Right lobe of liver (tissue), 6 donors: ENCODE data around the gene ZBTB42. TPM values are rescaled to one million over a fixed set of nuclear protein-coding genes. Genes with fewer than 3 reads are reported as not detected.

Experiments used
- ATAC-seq, 4 donors: fragments of 200-7000 bp; cut with Tn5 transposase; one replicate each; pipeline ENCODE4 v1.9.1; 2020; ENCODE audit warnings: mild to moderate bottlenecking in 4 of 4, moderate library complexity in 4 of 4
- DNase-seq, 3 donors: peaks; one replicate each; pipeline ENCODE4 v3.0.0-alpha.2; 2020
- H3K27ac ChIP-seq, 3 donors: fragments of 200-600 bp; one replicate each; pipeline ENCODE4 v1.8.0; 2022
- H3K27me3 ChIP-seq, 2 donors: fragments of 200-600 bp; one replicate each; pipeline ENCODE4 v1.8.0; 2022
- H3K36me3 ChIP-seq, 4 donors: fragments of 200-600 bp; sonication (generic) in 1 of 4; one replicate each; pipeline versions ENCODE4 v1.5.1 to v1.8.0; 2017 to 2022; ENCODE audit warnings: control low read depth in 1 of 4
- H3K4me1 ChIP-seq, 4 donors: fragments of 200-600 bp; sonication (generic) in 1 of 4; one replicate each; pipeline versions ENCODE4 v1.5.1 to v1.8.0; 2017 to 2022; ENCODE audit warnings: control low read depth in 1 of 4
- H3K4me3 ChIP-seq, 3 donors: fragments of 200-600 bp; one replicate each; pipeline ENCODE4 v1.8.0; 2022
- H3K9me3 ChIP-seq, 4 donors: fragments of 200-600 bp; sonication (generic) in 1 of 4; one replicate each; pipeline versions ENCODE4 v1.5.1 to v1.8.0; 2017 to 2022; ENCODE audit warnings: control low read depth in 1 of 4
- POLR2A ChIP-seq: fragments of 450-650 bp; IDR thresholded peaks from one replicate; pipeline ENCODE4 v1.6.1; 2017; ENCODE audit warnings: antibody characterized with exemption, mild to moderate bottlenecking
- WGBS: methylation state at CpG from one replicate; pipeline ENCODE4 v1.1.6; 2018; ENCODE audit warnings: low coverage, low lambda C conversion rate; ENCODE audit not compliant: insufficient coverage; ENCODE audit errors: missing lambda C conversion rate; 5-methylcytosine and 5-hydroxymethylcytosine counted together
- intact Hi-C, 2 donors: fragments of 100-400 bp; cut with DNase I; formaldehyde crosslinking; loops; one replicate each; pipeline versions ENCODE4 v1.11.2 to v1.14.1; 2022
- total RNA-seq, 6 experiments: library from RNA; depleted of rRNA in 2 of 6; stranded (reverse); fragments of >200 nt in 2 of 6; fragmentation: NEBNext Ultra II Directional in 3 of 6; extraction: Animal tissue kit (Norgen Biotek cat#: 25700) in 3 of 6; gene quantifications; one replicate each; pipeline versions ENCODE4 v1.1.0 to v1.2.4, GENCODE V29; 2016 to 2023
- TF ChIP-seq, protein P1 (sequence below), 4 donors: fragments of 200-600 bp in 3 of 4; fragments of 450-650 bp in 1 of 4; IDR thresholded peaks; one replicate each; pipeline versions ENCODE4 v1.5.1 to v1.8.0; 2016 to 2022; ENCODE audit warnings: antibody characterized with exemption in 4 of 4, mild to moderate bottlenecking in 2 of 4
- donor health status: DM: no; HTN: yes; CAD: no.
- donor health status: DM: no; HTN: no; CAD: no.
- donor health status: DM: no; HTN: no; CAD: no.
- donor health status: DM: no; HTN: yes; CAD: no.
- donor health status: DM: no; HTN: yes; CAD: no.

Gene ZBTB42
- total RNA-seq, 6 experiments from 2014 or later = 2.2 to 13.7 (median 3.6) TPM

DNA sequence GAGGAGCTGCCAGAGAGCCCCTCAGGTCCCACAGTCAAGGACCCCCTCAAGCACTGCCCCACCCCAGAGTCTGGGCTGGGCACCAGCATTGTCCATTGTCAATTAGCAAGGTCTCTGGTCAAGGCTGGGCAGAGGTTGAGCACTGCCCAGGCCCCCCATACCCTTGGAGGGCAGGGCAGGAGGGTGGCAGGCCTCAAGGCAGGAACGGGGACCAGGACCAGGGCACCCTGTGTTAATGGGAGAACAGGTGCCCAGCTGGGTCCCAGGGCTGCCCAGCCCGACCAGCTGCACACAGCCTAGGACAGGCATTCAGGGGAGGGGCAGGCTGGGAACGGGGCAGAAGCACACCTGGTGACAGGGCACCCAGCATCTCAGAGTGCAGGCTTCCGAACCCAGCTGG is 29.5 kb upstream of the ZBTB42 start:
- H3K36me3 ChIP-seq = peaks cover 0 to 25% (median 11%) of the 10 kb centered on the region in 4 donors
- DNase-seq = no peak

GRCh38 chr14:104771918-104772706 is 28.8 kb upstream of the ZBTB42 start:
- Histone ChIP-seq H3K27ac (no peak overlapping the region), H3K27me3 (no peaks in the 10 kb centered on the region), H3K4me1 (peaks cover 0 to 20% (median 9%) of the 10 kb centered on the region in 4 donors), H3K4me3 (no peak overlapping the region), H3K9me3 (no peaks in the 10 kb centered on the region), H3K36me3 (peaks cover 0 to 25% (median 11%) of the 10 kb centered on the region in 4 donors)
- ATAC-seq (no peak), DNase-seq (no peak)
- WGBS = 100% methylated on average over 1 of the region's 34 CpGs
- intact Hi-C loops = loop anchor here in 1 of 2 donors (5.0 kb wide), 1 partner anchor 50 kb away; no protein-coding TSS in a partner anchor
- TF ChIP-seq, protein P1, sequence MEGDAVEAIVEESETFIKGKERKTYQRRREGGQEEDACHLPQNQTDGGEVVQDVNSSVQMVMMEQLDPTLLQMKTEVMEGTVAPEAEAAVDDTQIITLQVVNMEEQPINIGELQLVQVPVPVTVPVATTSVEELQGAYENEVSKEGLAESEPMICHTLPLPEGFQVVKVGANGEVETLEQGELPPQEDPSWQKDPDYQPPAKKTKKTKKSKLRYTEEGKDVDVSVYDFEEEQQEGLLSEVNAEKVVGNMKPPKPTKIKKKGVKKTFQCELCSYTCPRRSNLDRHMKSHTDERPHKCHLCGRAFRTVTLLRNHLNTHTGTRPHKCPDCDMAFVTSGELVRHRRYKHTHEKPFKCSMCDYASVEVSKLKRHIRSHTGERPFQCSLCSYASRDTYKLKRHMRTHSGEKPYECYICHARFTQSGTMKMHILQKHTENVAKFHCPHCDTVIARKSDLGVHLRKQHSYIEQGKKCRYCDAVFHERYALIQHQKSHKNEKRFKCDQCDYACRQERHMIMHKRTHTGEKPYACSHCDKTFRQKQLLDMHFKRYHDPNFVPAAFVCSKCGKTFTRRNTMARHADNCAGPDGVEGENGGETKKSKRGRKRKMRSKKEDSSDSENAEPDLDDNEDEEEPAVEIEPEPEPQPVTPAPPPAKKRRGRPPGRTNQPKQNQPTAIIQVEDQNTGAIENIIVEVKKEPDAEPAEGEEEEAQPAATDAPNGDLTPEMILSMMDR (IDR thresholded peaks at IDR 0.05) = no peak
- no peak for TF ChIP-seq POLR2A

More for the DNA sequence above, 29.5 kb upstream of the ZBTB42 start:
- Histone ChIP-seq H3K4me3 (no peak overlapping the region), H3K4me1 (peaks cover 0 to 23% (median 11%) of the 10 kb centered on the region in 4 donors), H3K27me3 (no peaks in the 10 kb centered on the region), H3K27ac (no peak overlapping the region), H3K9me3 (no peaks in the 10 kb centered on the region)
- TF ChIP-seq, protein P1 (IDR thresholded peaks at IDR 0.05) = no peak
- TF ChIP-seq POLR2A = no peak
- no peak for ATAC-seq
- WGBS = no CpG with 5 or more reads among the region's 4 CpGs
- intact Hi-C loops = loop anchor here in 1 of 2 donors (5.0 kb wide), 1 partner anchor 51 kb away; no protein-coding TSS in a partner anchor

DNA sequence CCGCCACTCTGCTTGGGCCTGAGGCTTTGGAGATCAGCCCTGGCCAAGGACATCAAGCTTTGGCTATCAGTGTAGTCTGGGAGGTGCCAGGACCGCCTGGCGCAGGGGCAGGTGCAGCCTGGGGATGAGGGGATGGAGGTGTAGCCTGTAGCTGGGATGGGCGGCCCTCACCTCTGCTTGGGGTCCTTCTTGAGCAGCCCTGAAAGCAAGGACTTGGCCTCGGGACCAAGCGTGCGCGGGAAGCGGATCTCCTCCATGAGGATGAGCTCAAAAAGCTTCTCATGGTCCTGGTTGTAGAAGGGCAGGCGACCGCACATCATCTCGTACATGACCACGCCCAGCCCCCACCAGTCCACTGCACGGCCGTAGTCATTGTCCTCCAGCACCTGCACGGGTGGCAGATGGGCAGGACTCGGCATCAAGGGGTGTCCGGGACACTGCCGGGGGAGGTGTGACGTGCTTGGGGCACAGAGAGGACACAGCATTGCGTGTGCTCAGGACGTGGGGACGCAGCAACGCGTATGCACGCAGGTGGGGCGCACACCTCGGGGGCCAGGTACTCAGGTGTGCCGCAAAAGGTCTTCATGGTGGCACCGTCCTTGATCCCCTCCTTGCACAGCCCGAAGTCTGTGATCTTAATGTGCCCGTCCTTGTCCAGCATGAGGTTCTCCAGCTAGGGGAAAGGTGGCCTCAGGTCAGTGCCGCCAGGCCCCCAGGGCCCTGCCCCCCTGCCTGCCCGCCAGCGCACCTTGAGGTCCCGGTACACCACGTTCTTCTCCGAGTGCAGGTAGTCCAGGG is 28.0 kb upstream of the ZBTB42 start:
- intact Hi-C loops = loop anchor here in 1 of 2 donors (5.0 kb wide), 1 partner anchor 49 kb away; no protein-coding TSS in a partner anchor
- ATAC-seq = no peak

More for the DNA sequence above, 28.0 kb upstream of the ZBTB42 start:
- H3K27me3 ChIP-seq = no peaks in the 10 kb centered on the region
- TF ChIP-seq, protein P1 (IDR thresholded peaks at IDR 0.05) = no peak
- no peak for TF ChIP-seq POLR2A
- H3K27ac ChIP-seq = no peak overlapping the region
- DNase-seq = no peak
- H3K4me3 ChIP-seq = no peak overlapping the region
- H3K36me3 ChIP-seq = peaks cover 0 to 25% (median 11%) of the 10 kb centered on the region in 4 donors
- H3K9me3 ChIP-seq = no peaks in the 10 kb centered on the region
- H3K4me1 ChIP-seq = peaks cover 0 to 12% (median 5%) of the 10 kb centered on the region in 4 donors
- 79% methylated on average over 9 of the region's 38 CpGs for WGBS
